Astrocyte (in vitro differentiated cells and primary cell): ENCODE data around the gene PDE4C.

Experiments
- CTCF ChIP-seq: IDR thresholded peaks from 2 replicates; pipeline ENCODE4 v1.5.1; 2011; ENCODE audit warnings: low read depth, mild to moderate bottlenecking, inconsistent platforms, low read length, moderate library complexity; ENCODE audit not compliant: insufficient read depth
- EZH2 ChIP-seq: IDR thresholded peaks from 2 replicates; pipeline ENCODE4 v1.6.1; 2012; ENCODE audit warnings: mild to moderate bottlenecking, low read length, inconsistent platforms; ENCODE audit not compliant: insufficient read depth

- TF ChIP-seq CTCF (no peak), EZH2 (no peak)
These were observed 21.6 kb downstream of the PDE4C start for GRCh38 chr19:18204394-18205199.
